MCF 10A (cell line): Measurements from ENCODE around the gene FGFR3. TPM values are rescaled to one million over a fixed set of nuclear protein-coding genes. Genes with fewer than 3 reads are reported as not detected.

Experiments used
- BruUV-seq: library from RNA; stranded (reverse); fragments of 400-500 nt; replicated peaks from 2 replicates; lab custom pipeline; 2021; lab: Mats Ljungman, UMichigan
- CTCF ChIA-PET: fragments of 300-600 bp; sonication (Branson Sonifier 250); formaldehyde crosslinking; extraction: SDS; loops from one replicate; lab custom pipeline; 2021; ENCODE audit warnings: antibody characterized with exemption, inconsistent platforms; lab: Yijun Ruan, JAX
- POLR2A ChIA-PET: fragments of 300-600, 350-650 bp; sonication (Branson Sonifier 250); formaldehyde crosslinking; extraction: SDS; loops from one replicate; lab custom pipeline; 2020; ENCODE audit warnings: antibody characterized with exemption, inconsistent platforms; lab: Yijun Ruan, JAX
- DNase-seq: peaks from one replicate; pipeline ENCODE4 v3.0.0-alpha.2; 2018; ENCODE audit not compliant: unreplicated experiment
- H3K27ac Mint-ChIP-seq: one replicate; pipeline ENCODE4 v1.8.0; 2022; ENCODE audit warnings: mild to moderate bottlenecking, low read depth, mixed read lengths; ENCODE audit not compliant: unreplicated experiment
- H3K27me3 Mint-ChIP-seq: one replicate; pipeline ENCODE4 v1.8.0; 2022; ENCODE audit warnings: mixed read lengths; ENCODE audit not compliant: insufficient read depth, unreplicated experiment
- H3K36me3 Mint-ChIP-seq: one replicate; pipeline ENCODE4 v1.8.0; 2022; ENCODE audit warnings: mild to moderate bottlenecking, moderate library complexity, mixed read lengths; ENCODE audit not compliant: insufficient read depth, unreplicated experiment
- H3K4me1 Mint-ChIP-seq: one replicate; pipeline ENCODE4 v1.8.0; 2022; ENCODE audit warnings: mixed read lengths; ENCODE audit not compliant: insufficient read depth, unreplicated experiment
- H3K4me3 Mint-ChIP-seq: one replicate; pipeline ENCODE4 v1.8.0; 2022; ENCODE audit warnings: mild to moderate bottlenecking, moderate library complexity, mixed read lengths; ENCODE audit not compliant: unreplicated experiment
- H3K9me3 Mint-ChIP-seq: one replicate; pipeline ENCODE4 v1.8.0; 2022; ENCODE audit warnings: mixed read lengths; ENCODE audit not compliant: unreplicated experiment
- intact Hi-C: fragments of 100-400 bp; cut with micrococcal nuclease; formaldehyde crosslinking; loops from 2 replicates; pipeline ENCODE4 v1.14.1; 2022
- total RNA-seq: library from RNA; stranded (reverse); gene quantifications from 2 replicates; pipeline ENCODE4 v1.2.3, GENCODE V29; 2022
- TF ChIP-seq, protein P1 (sequence below): fragments of 200-600 bp; IDR thresholded peaks from one replicate; pipeline ENCODE4 v1.8.0; 2022; ENCODE audit warnings: antibody characterized with exemption, mild to moderate bottlenecking; ENCODE audit not compliant: unreplicated experiment

Gene FGFR3
- total RNA-seq, 1 experiment from 2014 or later = 6.5 TPM

DNA sequence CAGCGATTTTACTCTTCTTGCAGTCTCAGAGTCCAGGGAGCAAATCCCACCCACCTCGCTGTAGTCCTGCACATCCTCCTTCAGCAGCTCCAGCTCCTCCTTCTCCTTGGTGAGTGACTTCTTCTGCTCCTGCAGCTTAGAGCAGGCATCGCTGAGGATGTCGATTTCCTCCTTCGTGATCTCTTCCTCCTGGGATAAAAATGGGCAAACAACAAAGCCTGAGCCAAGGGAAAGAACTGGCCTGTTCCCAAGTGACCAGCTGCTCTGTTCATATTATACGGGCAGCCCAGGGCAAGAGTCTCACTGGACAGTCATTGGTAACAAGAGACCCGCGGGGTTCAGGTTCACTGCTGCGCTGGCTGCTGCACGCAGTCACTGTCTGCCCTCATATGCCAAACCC is 26.2 kb downstream of the FGFR3 start:
- Mint-ChIP-seq H3K27ac (no peak overlapping the region), H3K9me3 (no peaks in the 10 kb centered on the region), H3K4me3 (no peak overlapping the region), H3K4me1 (no peaks in the 10 kb centered on the region), H3K27me3 (no peaks in the 10 kb centered on the region), H3K36me3 (peaks cover 84% of the 10 kb centered on the region)
- TF ChIP-seq, protein P1, sequence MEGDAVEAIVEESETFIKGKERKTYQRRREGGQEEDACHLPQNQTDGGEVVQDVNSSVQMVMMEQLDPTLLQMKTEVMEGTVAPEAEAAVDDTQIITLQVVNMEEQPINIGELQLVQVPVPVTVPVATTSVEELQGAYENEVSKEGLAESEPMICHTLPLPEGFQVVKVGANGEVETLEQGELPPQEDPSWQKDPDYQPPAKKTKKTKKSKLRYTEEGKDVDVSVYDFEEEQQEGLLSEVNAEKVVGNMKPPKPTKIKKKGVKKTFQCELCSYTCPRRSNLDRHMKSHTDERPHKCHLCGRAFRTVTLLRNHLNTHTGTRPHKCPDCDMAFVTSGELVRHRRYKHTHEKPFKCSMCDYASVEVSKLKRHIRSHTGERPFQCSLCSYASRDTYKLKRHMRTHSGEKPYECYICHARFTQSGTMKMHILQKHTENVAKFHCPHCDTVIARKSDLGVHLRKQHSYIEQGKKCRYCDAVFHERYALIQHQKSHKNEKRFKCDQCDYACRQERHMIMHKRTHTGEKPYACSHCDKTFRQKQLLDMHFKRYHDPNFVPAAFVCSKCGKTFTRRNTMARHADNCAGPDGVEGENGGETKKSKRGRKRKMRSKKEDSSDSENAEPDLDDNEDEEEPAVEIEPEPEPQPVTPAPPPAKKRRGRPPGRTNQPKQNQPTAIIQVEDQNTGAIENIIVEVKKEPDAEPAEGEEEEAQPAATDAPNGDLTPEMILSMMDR = no peak
- BruUV-seq = no TSS peak
- no peak for DNase-seq
- intact Hi-C loops = loop anchor here (10.0 kb wide), 1 partner anchor 76 kb away; no protein-coding TSS in a partner anchor
- ChIA-PET CTCF (interaction anchor here (0.6 to 1.9 kb wide), 5 partner anchors 9 to 372 kb away, joined by 3 to 7 read pairs (median 6); no protein-coding TSS in a partner anchor), POLR2A (no interaction called here)

DNA sequence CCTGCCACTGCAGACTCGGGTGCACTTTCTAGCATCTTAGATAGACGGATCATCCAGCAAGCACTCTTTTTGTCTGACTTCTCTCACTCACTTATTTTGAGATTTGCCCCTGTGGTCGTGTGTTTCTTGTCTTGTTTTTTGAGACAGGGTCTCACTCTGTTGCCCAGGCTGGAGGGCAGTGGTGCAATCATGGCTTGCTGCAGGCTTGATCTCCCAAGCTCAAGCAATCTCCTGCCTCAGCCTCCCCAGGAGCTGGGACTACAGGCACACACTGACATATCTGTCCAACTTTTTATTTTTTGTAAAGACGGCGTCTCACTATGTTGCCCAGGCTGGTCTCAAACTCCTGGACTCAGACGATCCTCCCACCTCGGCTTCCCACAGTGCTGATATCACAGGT is 26.7 kb downstream of the FGFR3 start:
- CTCF ChIA-PET = interaction anchor here (0.6 to 1.2 kb wide), 5 partner anchors 10 to 498 kb away, joined by 3 to 6 read pairs (median 3); no protein-coding TSS in a partner anchor
- H3K27me3 Mint-ChIP-seq = no peaks in the 10 kb centered on the region
- peaks cover 84% of the 10 kb centered on the region for H3K36me3 Mint-ChIP-seq
- intact Hi-C loops = loop anchor here (10.0 kb wide), 1 partner anchor 75 kb away; no protein-coding TSS in a partner anchor
- BruUV-seq = no TSS peak
- POLR2A ChIA-PET = no interaction called here
- TF ChIP-seq, protein P1 = no peak
- no peak overlapping the region for H3K27ac Mint-ChIP-seq
- DNase-seq = no peak
- no peak overlapping the region for H3K4me3 Mint-ChIP-seq
- no peaks in the 10 kb centered on the region for H3K4me1 Mint-ChIP-seq
- no peaks in the 10 kb centered on the region for H3K9me3 Mint-ChIP-seq

DNA sequence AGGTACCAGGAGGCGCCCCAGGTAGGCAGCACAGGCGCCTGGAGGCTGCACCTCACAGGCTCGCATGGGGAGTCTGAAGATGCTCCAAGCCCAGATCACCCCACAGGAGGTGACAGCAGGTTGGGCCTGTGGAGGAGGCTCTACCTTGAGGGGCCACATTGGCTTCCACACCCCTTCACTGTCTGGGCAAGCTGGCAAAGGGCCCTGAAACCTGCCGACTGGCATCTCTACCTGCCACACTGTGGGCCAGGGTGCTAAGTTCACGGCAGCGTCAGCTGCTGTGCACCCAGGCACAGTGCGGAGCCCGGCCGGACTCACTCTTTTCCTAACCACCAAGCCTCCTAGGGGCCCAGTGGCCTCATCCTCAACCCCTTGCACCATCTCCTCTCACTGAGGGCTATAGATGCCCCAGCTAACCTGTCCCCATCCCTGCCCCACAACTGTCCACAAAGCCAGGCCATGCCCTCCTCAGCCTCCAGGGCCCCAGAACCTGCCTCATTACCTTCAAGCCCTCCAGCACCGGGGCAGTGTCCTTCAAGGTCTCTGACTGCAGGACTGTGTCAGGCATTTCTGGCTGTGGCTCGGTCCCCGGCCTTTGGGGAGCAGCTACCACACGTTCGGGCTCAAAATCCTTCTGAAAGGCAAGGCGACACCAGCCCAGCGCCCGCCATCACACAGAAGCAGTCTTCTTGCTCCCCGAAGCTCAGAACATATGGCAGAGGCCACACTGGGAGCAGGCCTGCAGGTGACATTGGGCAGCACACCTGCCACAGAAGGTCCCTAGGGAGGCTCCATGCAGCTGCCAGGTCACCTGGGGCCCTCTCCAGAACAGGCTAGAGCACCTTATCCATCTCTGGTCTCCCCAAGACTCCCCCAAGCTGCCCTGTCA is 28.8 kb downstream of the FGFR3 start:
- BruUV-seq = no TSS peak
- H3K36me3 Mint-ChIP-seq = peaks cover 91% of the 10 kb centered on the region
- no peaks in the 10 kb centered on the region for H3K27me3 Mint-ChIP-seq
- CTCF ChIA-PET = interaction anchor here (1.1 to 1.4 kb wide), 3 partner anchors 12 to 75 kb away, joined by 3 to 6 read pairs (median 6); no protein-coding TSS in a partner anchor
- H3K9me3 Mint-ChIP-seq = no peaks in the 10 kb centered on the region
- no peaks in the 10 kb centered on the region for H3K4me1 Mint-ChIP-seq
- TF ChIP-seq, protein P1 = no peak
- H3K4me3 Mint-ChIP-seq = no peak overlapping the region
- intact Hi-C loops = no loop called here
- no peak overlapping the region for H3K27ac Mint-ChIP-seq
- no peak for DNase-seq
- POLR2A ChIA-PET = no interaction called here
